ENCODE data around the gene TMEM39B. TPM values are rescaled to one million over a fixed set of nuclear protein-coding genes. Genes with fewer than 3 reads are reported as not detected.
"Not testable (repeated sequence)": the region's sequence is repeated elsewhere in the genome, so short reads cannot be mapped to it uniquely, and the experiment has no call there.

The TMEM39B gene
- total RNA-seq, 1 donor from 2014 or later = 14.1 TPM

DNA sequence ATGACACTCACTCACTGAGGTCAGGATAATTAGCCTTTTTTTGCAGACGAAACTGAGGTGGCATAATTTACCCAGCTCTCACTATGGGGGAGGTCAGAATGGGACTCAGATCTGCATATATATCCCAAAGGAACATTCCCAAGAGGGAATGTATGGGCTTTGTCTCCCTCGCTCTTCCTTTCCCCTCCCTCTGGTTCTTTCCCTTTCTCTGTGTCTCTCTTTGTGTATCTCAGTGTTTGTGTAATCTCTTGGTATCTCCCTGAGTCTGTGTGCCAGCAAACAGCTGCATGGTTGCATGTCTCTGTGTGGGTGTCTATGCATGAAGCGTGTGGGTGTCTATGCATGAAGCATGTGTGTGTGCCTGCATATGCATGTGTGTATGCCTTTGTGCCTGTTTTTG lies 4.7 kb downstream of the TMEM39B start:
- Mint-ChIP-seq H3K27me3 (ENCODE audit: low read depth) (no peaks in the 10 kb centered on the region), H3K4me3 (ENCODE audit: unreplicated experiment) (no peak overlapping the region), H3K4me1 (ENCODE audit: low read depth) (peaks cover 22% of the 10 kb centered on the region), H3K27ac (ENCODE audit: unreplicated experiment) (no peak overlapping the region), H3K36me3 (ENCODE audit: low read depth) (peaks cover 17% of the 10 kb centered on the region), H3K9me3 (ENCODE audit: low read depth) (no peaks in the 10 kb centered on the region)
- TF ChIP-seq, protein P1, sequence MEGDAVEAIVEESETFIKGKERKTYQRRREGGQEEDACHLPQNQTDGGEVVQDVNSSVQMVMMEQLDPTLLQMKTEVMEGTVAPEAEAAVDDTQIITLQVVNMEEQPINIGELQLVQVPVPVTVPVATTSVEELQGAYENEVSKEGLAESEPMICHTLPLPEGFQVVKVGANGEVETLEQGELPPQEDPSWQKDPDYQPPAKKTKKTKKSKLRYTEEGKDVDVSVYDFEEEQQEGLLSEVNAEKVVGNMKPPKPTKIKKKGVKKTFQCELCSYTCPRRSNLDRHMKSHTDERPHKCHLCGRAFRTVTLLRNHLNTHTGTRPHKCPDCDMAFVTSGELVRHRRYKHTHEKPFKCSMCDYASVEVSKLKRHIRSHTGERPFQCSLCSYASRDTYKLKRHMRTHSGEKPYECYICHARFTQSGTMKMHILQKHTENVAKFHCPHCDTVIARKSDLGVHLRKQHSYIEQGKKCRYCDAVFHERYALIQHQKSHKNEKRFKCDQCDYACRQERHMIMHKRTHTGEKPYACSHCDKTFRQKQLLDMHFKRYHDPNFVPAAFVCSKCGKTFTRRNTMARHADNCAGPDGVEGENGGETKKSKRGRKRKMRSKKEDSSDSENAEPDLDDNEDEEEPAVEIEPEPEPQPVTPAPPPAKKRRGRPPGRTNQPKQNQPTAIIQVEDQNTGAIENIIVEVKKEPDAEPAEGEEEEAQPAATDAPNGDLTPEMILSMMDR (IDR thresholded peaks at IDR 0.05) = no peak
- DNase-seq (ENCODE audit: low spot score) = no peak

DNA sequence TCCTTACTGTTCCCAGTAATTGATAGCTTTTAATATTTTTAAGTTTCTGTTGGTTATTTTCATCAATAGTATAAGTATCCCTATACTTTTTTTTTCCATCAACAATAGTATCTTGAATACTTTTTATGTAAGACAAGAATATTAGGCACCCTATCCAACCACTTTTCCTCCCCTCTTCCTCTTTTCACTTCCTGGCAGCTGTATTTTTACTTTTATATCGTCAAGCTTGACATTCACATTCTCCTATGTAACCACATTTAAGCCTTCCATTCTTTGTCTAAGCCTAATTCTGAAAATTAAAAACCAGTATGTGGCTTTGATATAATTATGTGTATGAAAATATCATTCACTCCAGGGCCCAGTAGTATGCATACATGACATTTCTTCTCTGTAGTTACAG lies 9.3 kb downstream of the TMEM39B start:
- H3K27ac Mint-ChIP-seq (ENCODE audit: unreplicated experiment) = no peak overlapping the region
- H3K4me1 Mint-ChIP-seq (ENCODE audit: low read depth) = peaks cover 6% of the 10 kb centered on the region
- no peaks in the 10 kb centered on the region for H3K27me3 Mint-ChIP-seq (ENCODE audit: low read depth)
- peaks cover 32% of the 10 kb centered on the region for H3K36me3 Mint-ChIP-seq (ENCODE audit: low read depth)
- H3K9me3 Mint-ChIP-seq (ENCODE audit: low read depth) = no peaks in the 10 kb centered on the region
- H3K4me3 Mint-ChIP-seq (ENCODE audit: unreplicated experiment) = no peak overlapping the region
- no peak for DNase-seq (ENCODE audit: low spot score)
- TF ChIP-seq, protein P1 (IDR thresholded peaks at IDR 0.05) = no peak

DNA sequence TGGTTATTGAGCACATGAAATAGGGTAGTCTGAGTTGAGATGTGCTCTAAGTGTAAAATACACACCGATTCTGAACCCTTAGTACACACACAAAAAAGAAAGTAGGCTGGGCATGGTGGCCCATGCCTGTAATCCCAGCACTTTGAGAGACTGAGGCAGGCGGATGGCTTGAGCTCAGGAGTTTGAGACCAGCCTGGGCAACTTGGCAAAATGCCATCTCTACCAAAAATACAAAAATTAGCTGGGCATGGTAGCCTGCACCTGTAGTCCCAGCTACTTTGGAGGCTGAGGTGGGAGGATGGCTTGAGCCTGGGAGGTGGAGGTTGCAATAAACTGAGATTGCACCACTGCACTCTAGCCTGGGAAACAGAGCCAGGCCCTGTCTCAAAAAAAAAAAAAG lies 13.6 kb downstream of the TMEM39B start:
- not testable (repeated sequence) for H3K4me1 Mint-ChIP-seq (ENCODE audit: low read depth); H3K9me3 Mint-ChIP-seq (ENCODE audit: low read depth); DNase-seq (ENCODE audit: low spot score); H3K4me3 Mint-ChIP-seq (ENCODE audit: unreplicated experiment); H3K27ac Mint-ChIP-seq (ENCODE audit: unreplicated experiment); H3K27me3 Mint-ChIP-seq (ENCODE audit: low read depth)
- H3K36me3 Mint-ChIP-seq (ENCODE audit: low read depth) = peaks cover 24% of the 10 kb centered on the region

DNA sequence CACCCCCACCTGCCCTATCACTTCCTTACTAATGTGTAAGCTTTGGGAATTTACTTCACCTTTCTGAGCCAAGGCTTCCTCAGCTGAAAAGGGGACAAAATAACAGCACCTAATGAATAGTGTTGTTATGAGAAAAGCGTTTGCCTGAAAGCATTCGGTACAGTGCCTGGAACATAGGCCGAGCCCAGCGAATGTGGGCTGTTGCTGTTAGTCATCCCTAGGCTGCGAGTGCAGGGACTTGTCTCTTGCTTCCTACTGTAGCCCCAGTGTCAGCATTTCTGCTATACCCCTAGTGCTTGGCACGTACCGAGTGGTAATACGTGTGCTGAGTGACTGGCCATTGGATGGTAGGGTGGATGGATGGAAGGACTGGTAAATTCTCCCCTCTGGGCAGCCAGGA lies 18.4 kb downstream of the TMEM39B start:
- TF ChIP-seq, protein P1 (IDR thresholded peaks at IDR 0.05) = no peak
- Mint-ChIP-seq H3K27ac (ENCODE audit: unreplicated experiment) (no peak overlapping the region), H3K9me3 (ENCODE audit: low read depth) (no peaks in the 10 kb centered on the region), H3K27me3 (ENCODE audit: low read depth) (no peaks in the 10 kb centered on the region), H3K4me3 (ENCODE audit: unreplicated experiment) (no peak overlapping the region), H3K4me1 (ENCODE audit: low read depth) (no peaks in the 10 kb centered on the region), H3K36me3 (ENCODE audit: low read depth) (peaks cover 27% of the 10 kb centered on the region)
- DNase-seq (ENCODE audit: low spot score) = no peak

DNA sequence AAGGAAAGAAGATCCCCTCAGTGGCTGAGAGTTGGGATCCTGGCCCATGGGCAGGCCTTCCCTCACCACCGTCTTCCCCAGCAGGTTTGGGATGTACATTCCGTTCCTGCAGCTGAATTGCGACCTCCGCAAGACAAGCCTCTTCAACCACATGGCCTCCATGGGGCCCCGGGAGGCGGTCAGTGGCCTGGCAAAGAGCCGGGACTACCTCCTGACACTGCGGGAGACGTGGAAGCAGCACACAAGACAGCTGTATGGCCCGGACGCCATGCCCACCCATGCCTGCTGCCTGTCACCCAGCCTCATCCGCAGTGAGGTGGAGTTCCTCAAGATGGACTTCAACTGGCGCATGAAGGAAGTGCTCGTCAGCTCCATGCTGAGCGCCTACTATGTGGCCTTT lies 18.9 kb downstream of the TMEM39B start:
- DNase-seq (ENCODE audit: low spot score) = no peak
- H3K9me3 Mint-ChIP-seq (ENCODE audit: low read depth) = no peaks in the 10 kb centered on the region
- TF ChIP-seq, protein P1 (IDR thresholded peaks at IDR 0.05) = no peak
- no peaks in the 10 kb centered on the region for H3K27me3 Mint-ChIP-seq (ENCODE audit: low read depth)
- no peak overlapping the region for H3K27ac Mint-ChIP-seq (ENCODE audit: unreplicated experiment)
- no peak overlapping the region for H3K4me3 Mint-ChIP-seq (ENCODE audit: unreplicated experiment)
- no peaks in the 10 kb centered on the region for H3K4me1 Mint-ChIP-seq (ENCODE audit: low read depth)
- H3K36me3 Mint-ChIP-seq (ENCODE audit: low read depth) = peaks cover 27% of the 10 kb centered on the region

DNA sequence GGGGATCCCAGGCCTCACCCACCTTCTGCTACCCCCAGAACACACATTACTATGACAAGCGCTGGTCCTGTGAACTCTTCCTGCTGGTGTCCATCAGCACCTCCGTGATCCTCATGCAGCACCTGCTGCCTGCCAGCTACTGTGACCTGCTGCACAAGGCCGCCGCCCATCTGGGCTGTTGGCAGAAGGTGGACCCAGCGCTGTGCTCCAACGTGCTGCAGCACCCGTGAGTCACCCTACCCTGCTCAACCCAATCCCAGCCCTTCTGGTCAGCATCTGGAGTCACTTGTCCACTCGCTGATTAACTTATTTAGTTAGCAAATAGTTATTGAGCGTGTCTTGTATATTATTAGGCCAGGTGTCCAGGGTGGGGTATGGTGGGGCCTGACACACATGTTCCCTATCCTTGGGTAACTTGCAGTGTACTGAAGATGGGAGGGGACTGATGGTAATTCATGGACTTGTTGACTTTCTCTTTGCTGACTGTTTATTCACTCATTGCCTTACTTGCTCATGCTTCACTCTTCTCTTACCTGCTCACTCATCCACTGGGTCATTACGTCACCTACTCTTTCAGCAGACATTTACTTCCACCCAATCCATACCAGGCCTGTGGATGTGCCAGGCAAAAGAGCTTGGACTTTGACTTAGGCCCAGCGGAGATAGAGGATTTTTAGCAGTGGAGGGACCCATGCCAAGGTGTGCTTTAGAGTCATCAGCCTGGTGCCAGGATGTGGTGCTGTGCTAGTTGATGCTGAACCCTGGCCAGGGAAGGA lies 22.2 kb downstream of the TMEM39B start:
- no peak for DNase-seq (ENCODE audit: low spot score)
- no peak overlapping the region for H3K4me3 Mint-ChIP-seq (ENCODE audit: unreplicated experiment)
- TF ChIP-seq, protein P1 (IDR thresholded peaks at IDR 0.05) = no peak
- H3K27ac Mint-ChIP-seq (ENCODE audit: unreplicated experiment) = no peak overlapping the region
- peaks cover 32% of the 10 kb centered on the region for H3K36me3 Mint-ChIP-seq (ENCODE audit: low read depth)
- H3K4me1 Mint-ChIP-seq (ENCODE audit: low read depth) = no peaks in the 10 kb centered on the region
- H3K27me3 Mint-ChIP-seq (ENCODE audit: low read depth) = no peaks in the 10 kb centered on the region
- H3K9me3 Mint-ChIP-seq (ENCODE audit: low read depth) = no peaks in the 10 kb centered on the region
